Measurements from ENCODE around the gene SNAPC4. TPM values are rescaled to one million over a fixed set of nuclear protein-coding genes. Genes with fewer than 3 reads are reported as not detected.

SNAPC4 gene
- total and polyA plus RNA-seq, 9 of the 15 experiments (the other 6 are each of a cell fraction or from before 2014, with no cell fraction given), result 0.21 to 21.8 (median 8.8) TPM

DNA sequence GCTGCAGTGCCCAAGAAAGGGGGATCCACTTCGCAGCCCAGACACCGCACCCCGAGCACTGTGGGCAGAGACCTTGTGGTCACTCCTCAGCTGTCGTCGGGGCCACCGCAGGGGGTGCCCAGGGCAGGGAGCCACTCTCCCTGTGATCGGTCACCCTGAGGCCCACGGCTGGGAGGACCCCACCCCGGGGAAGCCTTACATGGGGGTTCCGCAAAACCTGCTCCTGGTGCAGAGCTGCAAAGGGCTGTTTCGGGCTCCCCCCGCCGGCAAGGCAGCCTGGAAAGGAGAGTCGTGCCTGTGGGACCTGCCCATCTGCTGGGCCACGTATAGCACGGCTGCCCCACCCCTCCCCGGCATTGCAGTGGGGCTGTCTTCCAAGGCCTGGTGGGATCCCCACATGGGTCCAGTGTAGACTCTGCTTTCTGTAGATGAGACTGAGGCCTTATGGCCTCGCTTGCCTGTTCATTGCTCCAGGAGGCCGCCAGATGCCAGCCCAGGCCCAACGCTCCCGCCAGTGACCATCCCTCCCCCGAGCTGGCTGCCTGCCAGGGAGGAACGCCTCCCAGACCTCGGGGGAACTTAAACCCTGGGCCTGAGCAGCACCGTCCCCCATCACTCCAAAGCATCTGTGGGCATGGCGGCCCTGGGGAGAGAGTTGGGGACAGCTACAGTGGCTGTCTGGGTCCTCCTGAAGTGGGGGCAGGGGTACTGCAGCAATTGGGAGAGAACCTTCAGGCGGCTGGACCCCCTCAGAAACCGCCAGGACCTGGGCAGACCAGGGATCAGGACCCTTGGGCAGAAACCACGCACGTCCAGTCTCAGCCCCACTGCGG lies 34.8 kb downstream of the SNAPC4 start (continued):
- TF ChIP-seq, protein P1, sequence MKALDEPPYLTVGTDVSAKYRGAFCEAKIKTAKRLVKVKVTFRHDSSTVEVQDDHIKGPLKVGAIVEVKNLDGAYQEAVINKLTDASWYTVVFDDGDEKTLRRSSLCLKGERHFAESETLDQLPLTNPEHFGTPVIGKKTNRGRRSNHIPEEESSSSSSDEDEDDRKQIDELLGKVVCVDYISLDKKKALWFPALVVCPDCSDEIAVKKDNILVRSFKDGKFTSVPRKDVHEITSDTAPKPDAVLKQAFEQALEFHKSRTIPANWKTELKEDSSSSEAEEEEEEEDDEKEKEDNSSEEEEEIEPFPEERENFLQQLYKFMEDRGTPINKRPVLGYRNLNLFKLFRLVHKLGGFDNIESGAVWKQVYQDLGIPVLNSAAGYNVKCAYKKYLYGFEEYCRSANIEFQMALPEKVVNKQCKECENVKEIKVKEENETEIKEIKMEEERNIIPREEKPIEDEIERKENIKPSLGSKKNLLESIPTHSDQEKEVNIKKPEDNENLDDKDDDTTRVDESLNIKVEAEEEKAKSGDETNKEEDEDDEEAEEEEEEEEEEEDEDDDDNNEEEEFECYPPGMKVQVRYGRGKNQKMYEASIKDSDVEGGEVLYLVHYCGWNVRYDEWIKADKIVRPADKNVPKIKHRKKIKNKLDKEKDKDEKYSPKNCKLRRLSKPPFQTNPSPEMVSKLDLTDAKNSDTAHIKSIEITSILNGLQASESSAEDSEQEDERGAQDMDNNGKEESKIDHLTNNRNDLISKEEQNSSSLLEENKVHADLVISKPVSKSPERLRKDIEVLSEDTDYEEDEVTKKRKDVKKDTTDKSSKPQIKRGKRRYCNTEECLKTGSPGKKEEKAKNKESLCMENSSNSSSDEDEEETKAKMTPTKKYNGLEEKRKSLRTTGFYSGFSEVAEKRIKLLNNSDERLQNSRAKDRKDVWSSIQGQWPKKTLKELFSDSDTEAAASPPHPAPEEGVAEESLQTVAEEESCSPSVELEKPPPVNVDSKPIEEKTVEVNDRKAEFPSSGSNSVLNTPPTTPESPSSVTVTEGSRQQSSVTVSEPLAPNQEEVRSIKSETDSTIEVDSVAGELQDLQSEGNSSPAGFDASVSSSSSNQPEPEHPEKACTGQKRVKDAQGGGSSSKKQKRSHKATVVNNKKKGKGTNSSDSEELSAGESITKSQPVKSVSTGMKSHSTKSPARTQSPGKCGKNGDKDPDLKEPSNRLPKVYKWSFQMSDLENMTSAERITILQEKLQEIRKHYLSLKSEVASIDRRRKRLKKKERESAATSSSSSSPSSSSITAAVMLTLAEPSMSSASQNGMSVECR (CRISPR knock-in tag; IDR thresholded peaks at IDR 0.05), result 0 out of 2 replicates have a peak, but pooled peaks have one; percentile 30
- TF ChIP-seq TRIM24 (IDR thresholded peaks at IDR 0.05), result no peak
- 0 out of 2 replicates have a peak, but pooled peaks have one; percentile 26 for TF ChIP-seq GABPB1 (CRISPR knock-in tag; IDR thresholded peaks at IDR 0.05)
- TF ChIP-seq NONO (IDR thresholded peaks at IDR 0.05; ENCODE audit: low read depth in 2 of 2, low read length in 1 of 2), result no peak
- TF ChIP-seq BMI1 (IDR thresholded peaks at IDR 0.05; ENCODE audit: low read length), result no peak
- peak; percentile 80 for TF ChIP-seq POLR2AphosphoS2 (IDR thresholded peaks at IDR 0.05; ENCODE audit: low read length)
- peak; percentile 96 for TF ChIP-seq NFIC (IDR thresholded peaks at IDR 0.05)
- TF ChIP-seq TAF1 (IDR thresholded peaks at IDR 0.05; ENCODE audit: control insufficient read depth, extremely low read depth, insufficient read depth, low read length, severe bottlenecking), result no peak
- no peak for TF ChIP-seq ADNP (tag; IDR thresholded peaks at IDR 0.05)
- TF ChIP-seq, protein P2, sequence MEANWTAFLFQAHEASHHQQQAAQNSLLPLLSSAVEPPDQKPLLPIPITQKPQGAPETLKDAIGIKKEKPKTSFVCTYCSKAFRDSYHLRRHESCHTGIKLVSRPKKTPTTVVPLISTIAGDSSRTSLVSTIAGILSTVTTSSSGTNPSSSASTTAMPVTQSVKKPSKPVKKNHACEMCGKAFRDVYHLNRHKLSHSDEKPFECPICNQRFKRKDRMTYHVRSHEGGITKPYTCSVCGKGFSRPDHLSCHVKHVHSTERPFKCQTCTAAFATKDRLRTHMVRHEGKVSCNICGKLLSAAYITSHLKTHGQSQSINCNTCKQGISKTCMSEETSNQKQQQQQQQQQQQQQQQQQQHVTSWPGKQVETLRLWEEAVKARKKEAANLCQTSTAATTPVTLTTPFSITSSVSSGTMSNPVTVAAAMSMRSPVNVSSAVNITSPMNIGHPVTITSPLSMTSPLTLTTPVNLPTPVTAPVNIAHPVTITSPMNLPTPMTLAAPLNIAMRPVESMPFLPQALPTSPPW (CRISPR knock-in tag; IDR thresholded peaks at IDR 0.05), result peak; percentile 33; the same call in 1 of the 2 replicates
